Measurements from ENCODE around the gene GRIK1.

Gene GRIK1

DNA sequence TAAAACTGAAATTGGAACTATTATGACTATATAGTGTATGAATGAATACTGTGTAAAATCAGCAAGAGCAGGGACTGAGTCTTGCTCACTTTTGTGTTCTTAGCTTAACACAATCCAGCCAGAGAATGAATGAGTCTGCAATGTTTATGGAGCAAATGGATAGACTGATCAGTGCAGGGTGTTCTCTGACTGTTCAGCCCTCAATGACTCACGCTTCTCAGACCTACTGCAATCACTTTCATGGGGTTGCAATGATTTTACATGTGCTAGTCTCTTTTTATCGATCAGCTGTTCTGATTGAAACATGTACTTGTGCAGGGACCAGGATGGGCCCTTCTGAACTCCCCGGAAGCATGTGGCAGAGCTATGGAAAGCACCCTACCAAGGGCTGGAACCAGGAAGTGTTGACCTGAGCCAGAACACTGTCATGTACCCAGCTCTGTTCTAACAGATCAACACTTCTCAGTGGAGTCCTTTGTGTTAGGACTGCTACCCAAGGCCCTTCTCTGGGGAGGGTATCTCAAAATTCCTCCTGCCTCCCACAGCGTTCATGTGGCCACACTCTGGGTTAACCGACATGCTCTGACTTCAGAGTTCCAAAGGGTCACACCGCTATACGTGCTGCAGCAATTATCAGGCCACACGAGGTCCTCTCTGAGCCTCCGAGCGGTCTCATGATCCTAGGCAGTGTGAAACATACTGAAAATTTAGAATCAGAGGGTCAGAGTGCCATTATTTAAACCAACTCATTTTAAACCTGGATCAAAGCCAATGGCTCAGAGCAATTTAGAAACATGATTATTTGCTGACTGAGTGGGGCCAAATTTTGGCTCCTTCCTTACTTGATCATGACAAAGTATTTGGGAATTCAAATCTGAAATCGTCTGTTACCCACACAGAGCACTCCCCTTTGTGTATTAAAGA, 35.2 kb downstream of the GRIK1 start:
- DNase-seq, result no peak

DNA sequence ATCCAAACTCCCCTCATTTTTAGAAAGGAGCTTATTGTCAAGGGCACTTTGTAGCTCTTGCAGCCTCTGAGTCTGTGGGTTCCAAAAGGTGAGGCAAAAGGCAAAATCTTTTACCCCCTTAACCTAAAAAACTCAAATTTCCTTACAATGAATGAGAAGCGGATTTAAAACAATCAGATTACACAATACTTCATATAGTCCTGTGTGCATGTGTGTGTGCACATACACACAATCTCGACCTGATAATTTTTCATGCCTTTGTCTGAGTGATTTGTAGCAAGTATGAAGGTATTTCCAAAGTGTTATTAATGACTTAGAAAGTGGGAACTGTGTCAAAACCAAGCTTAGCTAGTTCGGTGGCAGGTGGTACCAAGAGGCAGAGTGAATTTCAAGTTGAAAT, 42.9 kb downstream of the GRIK1 start:
- DNase-seq, result no peak

DNA sequence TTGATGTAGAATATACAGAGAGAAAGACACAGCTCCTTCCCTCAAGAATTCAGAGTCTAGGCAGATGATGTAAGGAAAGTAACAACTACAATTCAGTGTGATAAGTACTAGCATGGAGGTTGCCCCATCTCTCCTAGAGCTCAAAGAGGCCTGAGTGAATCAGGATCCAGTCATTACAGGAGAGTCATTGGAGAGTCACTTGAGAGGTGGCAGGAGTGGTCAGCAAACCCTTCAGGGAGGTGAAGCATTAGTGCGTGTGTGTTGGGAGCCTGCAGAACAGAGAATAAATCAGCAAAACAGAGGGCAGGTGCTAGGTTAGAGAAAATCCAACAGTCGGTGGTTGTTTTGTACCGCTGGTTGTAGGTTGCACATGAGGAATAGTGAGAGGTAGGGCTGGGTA, 46.1 kb downstream of the GRIK1 start:
- DNase-seq, result no peak

DNA sequence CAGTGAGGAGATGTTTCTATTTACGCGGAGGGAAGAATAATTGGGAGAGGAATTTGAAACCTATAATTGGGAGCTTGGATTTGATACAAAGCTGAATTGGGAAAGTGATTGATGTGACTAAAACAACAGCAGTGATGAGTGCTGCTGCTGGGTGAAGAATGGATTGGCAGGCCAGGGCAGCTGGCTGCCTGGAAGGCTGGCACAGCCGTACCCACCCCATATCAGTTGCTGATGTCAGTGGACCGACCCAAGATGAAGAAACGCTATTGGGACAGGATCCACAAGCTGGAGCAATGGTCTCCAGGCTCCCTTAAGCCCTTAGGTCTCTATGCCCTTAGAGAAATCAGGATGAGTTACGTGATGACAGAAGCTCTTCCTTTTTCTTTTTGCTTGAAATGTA, 47.4 kb downstream of the GRIK1 start:
- no peak for DNase-seq

DNA sequence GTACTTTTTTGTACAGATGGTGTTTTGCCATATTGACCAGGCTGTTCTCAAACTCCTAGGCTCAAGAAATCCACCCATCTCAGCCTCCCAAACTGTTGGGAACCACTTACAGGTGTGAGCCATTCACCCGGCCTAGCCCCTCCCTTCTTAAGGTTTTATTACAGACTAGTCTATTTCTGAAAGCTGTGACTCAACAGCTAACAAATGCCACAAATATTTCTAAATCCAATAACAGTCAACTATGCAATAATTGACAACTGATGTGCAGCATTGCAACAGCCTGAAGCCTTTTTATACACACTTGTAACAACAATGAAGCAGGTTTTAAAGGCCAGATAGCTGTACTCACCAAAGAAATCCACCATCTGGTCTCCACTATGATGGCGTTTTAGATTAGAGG, 51.4 kb downstream of the GRIK1 start:
- no peak for DNase-seq

DNA sequence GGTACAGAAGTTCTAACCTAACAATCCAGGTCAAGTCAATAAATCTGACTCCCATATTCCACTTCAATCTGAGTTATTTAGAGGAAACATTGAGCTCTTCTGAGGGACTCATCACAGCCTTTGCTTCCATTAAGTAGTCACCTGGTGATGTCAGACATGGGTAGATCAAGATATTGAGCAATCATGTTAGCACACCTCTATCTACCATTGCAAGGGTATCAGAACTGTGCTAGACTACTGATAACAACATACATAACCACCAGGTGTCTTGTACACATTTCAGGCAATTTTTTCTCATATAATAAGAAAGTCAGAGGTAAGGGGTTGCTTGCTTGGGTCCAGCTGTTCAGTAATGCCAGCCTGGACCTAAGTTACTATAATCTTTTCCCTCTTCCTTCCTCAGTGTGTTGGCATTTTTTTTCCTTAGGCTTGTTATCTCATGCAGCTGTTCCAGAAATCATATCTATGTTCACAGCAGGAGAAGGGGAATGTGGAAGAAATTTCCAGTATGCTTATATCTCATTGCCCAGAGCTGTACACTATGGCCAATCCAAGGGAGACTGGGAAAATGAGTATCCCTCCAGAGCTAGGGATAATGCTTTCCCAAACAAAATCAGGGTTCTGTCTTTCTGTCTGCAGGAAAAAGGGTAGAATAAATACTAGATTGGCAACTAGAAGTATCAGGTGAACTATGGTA, 52.3 kb downstream of the GRIK1 start:
- no peak for DNase-seq

GRCh38 chr21:29885491-29885890, 54.3 kb downstream of the GRIK1 start:
- no peak for DNase-seq

DNA sequence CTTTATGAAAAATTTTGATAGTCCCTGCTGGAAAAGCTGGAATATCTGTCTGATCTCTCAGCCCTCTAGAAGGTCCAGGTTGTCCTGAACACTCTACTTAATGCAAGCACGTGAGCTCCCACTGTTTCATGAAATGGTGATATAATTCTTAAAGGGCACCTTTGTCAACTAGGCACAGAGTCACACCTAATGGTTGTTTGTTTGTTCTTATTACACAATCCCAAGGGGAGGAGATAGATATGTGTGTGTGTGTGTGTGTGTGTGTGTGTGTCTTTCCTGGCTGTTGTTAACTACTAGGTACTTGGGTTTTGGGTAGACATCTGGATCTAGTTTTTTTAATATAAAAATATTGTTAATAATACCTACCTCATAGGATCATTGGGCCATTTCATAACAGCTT, 63.9 kb downstream of the GRIK1 start:
- no peak for DNase-seq

DNA sequence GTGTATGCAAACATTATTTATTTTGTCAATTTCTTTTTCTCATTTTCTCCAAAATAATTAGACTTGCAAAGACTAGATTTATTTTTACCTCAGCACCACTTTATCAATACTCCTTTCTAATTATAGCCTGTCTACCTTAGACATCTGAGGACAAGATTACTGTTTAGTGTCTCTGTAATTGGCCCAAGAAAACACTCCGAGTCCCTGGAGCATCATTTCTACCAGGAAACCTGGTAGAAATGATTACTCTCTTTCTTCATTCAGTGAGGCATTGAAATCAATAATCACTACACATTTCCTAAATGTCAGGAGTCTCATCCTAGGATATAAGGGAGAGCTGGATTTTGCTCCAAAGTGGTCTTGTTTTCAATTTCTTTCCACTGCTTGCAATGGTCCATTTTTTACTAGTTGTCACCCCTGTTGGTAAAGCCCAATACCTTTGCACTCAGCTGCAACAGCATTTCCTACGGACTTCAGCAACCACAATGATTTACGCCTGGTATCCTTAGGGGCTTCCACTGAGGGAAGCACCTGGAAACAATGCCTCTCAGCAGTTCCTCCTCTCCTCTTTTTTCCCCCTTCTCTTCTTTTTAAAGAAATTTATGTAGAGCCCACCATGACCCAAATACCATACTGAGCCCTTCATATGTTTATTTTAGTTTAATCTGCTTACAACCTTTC, 64.6 kb downstream of the GRIK1 start:
- DNase-seq, result no peak

DNA sequence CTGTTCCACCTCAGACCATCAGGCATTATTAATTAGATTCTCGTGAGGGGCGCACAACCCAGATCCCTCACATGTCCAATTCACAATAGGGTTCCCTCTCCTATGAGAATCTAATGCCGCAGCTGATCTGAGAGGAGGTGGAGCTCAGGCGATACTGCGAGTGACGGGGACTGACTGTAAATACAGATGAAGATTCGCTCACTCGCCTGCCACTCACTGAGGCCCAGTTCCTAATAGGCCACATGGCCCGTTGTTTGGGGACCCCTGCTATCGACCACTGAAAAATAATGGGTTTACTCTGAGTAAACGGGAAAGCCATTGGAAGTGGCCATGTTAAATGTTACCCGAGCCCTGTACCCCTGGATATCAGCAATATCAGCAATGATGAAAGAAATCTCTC, 65.9 kb downstream of the GRIK1 start:
- no peak for DNase-seq

DNA sequence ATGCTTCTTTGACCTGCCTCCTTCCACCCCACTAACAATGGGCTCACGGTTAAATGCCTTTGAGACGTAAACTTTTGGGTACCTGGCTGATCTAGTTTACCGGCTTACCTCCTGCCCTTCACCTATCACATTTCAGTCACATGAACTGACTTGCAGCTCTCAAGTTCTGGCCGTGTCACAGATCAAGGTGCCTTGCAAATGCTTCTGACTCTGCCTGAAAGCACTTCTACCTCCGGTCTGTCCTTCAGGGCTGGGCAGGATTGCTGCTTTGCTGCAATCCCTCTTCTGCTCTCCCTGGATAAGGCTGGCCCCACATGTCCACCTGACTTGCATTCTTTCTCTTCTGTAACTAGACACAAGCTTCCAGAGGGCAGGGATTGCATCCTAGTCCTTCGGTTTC, 69.0 kb downstream of the GRIK1 start:
- DNase-seq, result no peak

- DNase-seq, result no peak
Observed at GRCh38 chr21:29867796-29868195, 72.0 kb downstream of the GRIK1 start.

- DNase-seq, result no peak
Observed at GRCh38 chr21:29860346-29860745, 79.5 kb downstream of the GRIK1 start.

GRCh38 chr21:29857150-29857549, 82.6 kb downstream of the GRIK1 start:
- DNase-seq, result no peak

- DNase-seq, result no peak
Observed at GRCh38 chr21:29854795-29855194, 85.0 kb downstream of the GRIK1 start.

GRCh38 chr21:29851611-29852010, 88.2 kb downstream of the GRIK1 start:
- DNase-seq, result no peak

DNA sequence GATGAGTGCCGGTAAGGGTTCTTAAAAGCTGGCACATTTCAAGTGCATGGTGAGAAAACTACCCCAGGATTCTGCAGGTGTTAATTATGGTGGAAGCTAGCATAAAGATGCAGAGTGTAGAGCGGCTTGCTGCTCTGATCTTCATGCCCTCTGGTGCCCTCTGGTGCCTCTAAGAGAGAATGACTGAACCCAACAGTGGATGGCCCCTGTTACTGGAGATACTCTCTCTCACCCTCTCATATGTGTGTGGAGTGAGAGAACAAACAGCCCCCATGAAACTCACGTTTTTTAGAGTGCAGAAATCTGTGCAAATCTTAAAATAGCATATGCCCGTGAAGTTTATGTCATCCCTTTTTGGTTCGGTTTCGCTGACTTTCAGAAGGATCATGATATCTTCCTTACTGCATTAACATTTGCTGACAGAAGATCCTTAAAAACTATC, 90.0 kb downstream of the GRIK1 start:
- DNase-seq, result peak; percentile 5

- no peak for DNase-seq
Observed at GRCh38 chr21:29843804-29844203, 96.0 kb downstream of the GRIK1 start.

DNA sequence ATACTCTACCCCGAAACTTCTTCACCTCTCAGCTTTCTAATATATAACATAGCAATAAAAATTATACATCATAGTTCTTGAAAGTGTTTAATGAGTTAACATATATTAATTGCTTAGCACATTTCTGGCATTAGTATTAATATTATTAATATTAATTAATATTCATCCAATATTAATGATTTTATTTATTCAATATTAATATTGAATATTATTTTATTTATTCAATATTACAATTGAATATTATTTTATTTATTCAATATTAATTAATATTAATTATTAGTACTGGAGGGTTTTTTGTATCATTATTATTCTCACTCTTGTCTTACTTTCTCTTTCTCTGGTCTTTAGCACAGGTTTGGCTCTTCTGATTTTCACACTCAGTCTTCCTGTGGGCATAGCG, 105.2 kb downstream of the GRIK1 start:
- DNase-seq, result no peak

DNA sequence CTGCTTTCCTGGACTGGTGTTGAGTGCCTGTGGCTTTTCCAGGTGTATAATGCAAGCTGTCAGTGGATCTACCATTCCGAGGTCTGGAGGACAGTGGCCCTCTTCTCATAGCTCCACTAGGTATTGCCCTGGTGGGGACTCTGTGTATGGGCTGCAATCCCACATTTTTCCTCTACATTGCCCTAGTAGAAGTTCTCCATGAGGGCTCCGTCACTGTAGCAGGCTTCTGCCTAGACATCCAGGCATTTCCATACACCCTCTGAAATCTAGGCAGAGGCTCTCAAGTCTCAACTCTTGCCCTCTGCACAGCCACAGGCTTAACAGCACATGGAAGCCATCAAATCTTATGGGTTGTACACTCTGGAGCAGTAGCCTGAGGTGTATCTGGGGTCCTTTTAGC, 107.6 kb downstream of the GRIK1 start:
- DNase-seq, result no peak

GRCh38 chr21:29829564-29830275, 110.1 kb downstream of the GRIK1 start:
- no peak for DNase-seq

- DNase-seq, result no peak
Observed at GRCh38 chr21:29827647-29828046, 112.1 kb downstream of the GRIK1 start.

- no peak for DNase-seq
Observed at GRCh38 chr21:29827236-29827635, 112.6 kb downstream of the GRIK1 start.
